ENCODE data around the gene LCK.

- TF ChIP-seq, protein P1, sequence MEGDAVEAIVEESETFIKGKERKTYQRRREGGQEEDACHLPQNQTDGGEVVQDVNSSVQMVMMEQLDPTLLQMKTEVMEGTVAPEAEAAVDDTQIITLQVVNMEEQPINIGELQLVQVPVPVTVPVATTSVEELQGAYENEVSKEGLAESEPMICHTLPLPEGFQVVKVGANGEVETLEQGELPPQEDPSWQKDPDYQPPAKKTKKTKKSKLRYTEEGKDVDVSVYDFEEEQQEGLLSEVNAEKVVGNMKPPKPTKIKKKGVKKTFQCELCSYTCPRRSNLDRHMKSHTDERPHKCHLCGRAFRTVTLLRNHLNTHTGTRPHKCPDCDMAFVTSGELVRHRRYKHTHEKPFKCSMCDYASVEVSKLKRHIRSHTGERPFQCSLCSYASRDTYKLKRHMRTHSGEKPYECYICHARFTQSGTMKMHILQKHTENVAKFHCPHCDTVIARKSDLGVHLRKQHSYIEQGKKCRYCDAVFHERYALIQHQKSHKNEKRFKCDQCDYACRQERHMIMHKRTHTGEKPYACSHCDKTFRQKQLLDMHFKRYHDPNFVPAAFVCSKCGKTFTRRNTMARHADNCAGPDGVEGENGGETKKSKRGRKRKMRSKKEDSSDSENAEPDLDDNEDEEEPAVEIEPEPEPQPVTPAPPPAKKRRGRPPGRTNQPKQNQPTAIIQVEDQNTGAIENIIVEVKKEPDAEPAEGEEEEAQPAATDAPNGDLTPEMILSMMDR (conservative IDR thresholded peaks at IDR 0.05; ENCODE audit: low read depth in 2 of 2): no peak
- TF ChIP-seq CREB1 (CRISPR knock-in tag; IDR thresholded peaks at IDR 0.05; ENCODE audit: low read depth): no peak
- TF ChIP-seq POLR2AphosphoS5 (IDR thresholded peaks at IDR 0.05; ENCODE audit: low read depth): no peak
- TF ChIP-seq EZH2 (IDR thresholded peaks at IDR 0.05; ENCODE audit: low read depth, unreplicated experiment): no peak
- TF ChIP-seq, protein P2, sequence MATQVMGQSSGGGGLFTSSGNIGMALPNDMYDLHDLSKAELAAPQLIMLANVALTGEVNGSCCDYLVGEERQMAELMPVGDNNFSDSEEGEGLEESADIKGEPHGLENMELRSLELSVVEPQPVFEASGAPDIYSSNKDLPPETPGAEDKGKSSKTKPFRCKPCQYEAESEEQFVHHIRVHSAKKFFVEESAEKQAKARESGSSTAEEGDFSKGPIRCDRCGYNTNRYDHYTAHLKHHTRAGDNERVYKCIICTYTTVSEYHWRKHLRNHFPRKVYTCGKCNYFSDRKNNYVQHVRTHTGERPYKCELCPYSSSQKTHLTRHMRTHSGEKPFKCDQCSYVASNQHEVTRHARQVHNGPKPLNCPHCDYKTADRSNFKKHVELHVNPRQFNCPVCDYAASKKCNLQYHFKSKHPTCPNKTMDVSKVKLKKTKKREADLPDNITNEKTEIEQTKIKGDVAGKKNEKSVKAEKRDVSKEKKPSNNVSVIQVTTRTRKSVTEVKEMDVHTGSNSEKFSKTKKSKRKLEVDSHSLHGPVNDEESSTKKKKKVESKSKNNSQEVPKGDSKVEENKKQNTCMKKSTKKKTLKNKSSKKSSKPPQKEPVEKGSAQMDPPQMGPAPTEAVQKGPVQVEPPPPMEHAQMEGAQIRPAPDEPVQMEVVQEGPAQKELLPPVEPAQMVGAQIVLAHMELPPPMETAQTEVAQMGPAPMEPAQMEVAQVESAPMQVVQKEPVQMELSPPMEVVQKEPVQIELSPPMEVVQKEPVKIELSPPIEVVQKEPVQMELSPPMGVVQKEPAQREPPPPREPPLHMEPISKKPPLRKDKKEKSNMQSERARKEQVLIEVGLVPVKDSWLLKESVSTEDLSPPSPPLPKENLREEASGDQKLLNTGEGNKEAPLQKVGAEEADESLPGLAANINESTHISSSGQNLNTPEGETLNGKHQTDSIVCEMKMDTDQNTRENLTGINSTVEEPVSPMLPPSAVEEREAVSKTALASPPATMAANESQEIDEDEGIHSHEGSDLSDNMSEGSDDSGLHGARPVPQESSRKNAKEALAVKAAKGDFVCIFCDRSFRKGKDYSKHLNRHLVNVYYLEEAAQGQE (IDR thresholded peaks at IDR 0.05; ENCODE audit: unreplicated experiment): no peak
- TF ChIP-seq ZNF331 (CRISPR knock-in tag; IDR thresholded peaks at IDR 0.05; ENCODE audit: low read depth): no peak
- TF ChIP-seq, protein P3, sequence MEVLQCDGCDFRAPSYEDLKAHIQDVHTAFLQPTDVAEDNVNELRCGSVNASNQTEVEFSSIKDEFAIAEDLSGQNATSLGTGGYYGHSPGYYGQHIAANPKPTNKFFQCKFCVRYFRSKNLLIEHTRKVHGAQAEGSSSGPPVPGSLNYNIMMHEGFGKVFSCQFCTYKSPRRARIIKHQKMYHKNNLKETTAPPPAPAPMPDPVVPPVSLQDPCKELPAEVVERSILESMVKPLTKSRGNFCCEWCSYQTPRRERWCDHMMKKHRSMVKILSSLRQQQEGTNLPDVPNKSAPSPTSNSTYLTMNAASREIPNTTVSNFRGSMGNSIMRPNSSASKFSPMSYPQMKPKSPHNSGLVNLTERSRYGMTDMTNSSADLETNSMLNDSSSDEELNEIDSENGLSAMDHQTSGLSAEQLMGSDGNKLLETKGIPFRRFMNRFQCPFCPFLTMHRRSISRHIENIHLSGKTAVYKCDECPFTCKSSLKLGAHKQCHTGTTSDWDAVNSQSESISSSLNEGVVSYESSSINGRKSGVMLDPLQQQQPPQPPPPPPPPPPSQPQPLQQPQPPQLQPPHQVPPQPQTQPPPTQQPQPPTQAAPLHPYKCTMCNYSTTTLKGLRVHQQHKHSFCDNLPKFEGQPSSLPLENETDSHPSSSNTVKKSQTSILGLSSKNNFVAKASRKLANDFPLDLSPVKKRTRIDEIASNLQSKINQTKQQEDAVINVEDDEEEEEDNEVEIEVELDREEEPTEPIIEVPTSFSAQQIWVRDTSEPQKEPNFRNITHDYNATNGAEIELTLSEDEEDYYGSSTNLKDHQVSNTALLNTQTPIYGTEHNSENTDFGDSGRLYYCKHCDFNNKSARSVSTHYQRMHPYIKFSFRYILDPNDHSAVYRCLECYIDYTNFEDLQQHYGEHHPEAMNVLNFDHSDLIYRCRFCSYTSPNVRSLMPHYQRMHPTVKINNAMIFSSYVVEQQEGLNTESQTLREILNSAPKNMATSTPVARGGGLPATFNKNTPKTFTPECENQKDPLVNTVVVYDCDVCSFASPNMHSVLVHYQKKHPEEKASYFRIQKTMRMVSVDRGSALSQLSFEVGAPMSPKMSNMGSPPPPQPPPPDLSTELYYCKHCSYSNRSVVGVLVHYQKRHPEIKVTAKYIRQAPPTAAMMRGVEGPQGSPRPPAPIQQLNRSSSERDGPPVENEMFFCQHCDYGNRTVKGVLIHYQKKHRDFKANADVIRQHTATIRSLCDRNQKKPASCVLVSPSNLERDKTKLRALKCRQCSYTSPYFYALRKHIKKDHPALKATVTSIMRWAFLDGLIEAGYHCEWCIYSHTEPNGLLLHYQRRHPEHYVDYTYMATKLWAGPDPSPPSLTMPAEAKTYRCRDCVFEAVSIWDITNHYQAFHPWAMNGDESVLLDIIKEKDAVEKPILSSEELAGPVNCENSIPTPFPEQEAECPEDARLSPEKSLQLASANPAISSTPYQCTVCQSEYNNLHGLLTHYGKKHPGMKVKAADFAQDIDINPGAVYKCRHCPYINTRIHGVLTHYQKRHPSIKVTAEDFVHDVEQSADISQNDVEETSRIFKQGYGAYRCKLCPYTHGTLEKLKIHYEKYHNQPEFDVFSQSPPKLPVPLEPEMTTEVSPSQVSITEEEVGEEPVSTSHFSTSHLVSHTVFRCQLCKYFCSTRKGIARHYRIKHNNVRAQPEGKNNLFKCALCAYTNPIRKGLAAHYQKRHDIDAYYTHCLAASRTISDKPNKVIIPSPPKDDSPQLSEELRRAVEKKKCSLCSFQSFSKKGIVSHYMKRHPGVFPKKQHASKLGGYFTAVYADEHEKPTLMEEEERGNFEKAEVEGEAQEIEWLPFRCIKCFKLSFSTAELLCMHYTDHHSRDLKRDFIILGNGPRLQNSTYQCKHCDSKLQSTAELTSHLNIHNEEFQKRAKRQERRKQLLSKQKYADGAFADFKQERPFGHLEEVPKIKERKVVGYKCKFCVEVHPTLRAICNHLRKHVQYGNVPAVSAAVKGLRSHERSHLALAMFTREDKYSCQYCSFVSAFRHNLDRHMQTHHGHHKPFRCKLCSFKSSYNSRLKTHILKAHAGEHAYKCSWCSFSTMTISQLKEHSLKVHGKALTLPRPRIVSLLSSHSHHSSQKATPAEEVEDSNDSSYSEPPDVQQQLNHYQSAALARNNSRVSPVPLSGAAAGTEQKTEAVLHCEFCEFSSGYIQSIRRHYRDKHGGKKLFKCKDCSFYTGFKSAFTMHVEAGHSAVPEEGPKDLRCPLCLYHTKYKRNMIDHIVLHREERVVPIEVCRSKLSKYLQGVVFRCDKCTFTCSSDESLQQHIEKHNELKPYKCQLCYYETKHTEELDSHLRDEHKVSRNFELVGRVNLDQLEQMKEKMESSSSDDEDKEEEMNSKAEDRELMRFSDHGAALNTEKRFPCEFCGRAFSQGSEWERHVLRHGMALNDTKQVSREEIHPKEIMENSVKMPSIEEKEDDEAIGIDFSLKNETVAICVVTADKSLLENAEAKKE (CRISPR knock-in tag; IDR thresholded peaks at IDR 0.05): no peak
- TF ChIP-seq, protein P4, sequence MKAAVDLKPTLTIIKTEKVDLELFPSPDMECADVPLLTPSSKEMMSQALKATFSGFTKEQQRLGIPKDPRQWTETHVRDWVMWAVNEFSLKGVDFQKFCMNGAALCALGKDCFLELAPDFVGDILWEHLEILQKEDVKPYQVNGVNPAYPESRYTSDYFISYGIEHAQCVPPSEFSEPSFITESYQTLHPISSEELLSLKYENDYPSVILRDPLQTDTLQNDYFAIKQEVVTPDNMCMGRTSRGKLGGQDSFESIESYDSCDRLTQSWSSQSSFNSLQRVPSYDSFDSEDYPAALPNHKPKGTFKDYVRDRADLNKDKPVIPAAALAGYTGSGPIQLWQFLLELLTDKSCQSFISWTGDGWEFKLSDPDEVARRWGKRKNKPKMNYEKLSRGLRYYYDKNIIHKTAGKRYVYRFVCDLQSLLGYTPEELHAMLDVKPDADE (IDR thresholded peaks at IDR 0.05): no peak
- no peak for TF ChIP-seq ZNF114 (CRISPR knock-in tag; IDR thresholded peaks at IDR 0.05)
- no peak for TF ChIP-seq EZH2phosphoT487 (IDR thresholded peaks at IDR 0.05; ENCODE audit: unreplicated experiment)
These were observed at the start of gene LCK for GRCh38 chr1:32250893-32251716.

Measured in GM23338 (cell line).